Coronary artery (tissue), 2 donors: ENCODE results near the gene CHRNE.
A peak's percentile ranks its signal among the peaks of the same experiment; 100 is the strongest.

Experiments
- DNase-seq: peaks from one replicate; pipeline ENCODE4 v3.0.0-alpha.2; 2017; ENCODE audit warnings: low spot score
- H3K27ac ChIP-seq, 2 donors: fragments of 200-600 bp; sonication (generic); one replicate each; pipeline ENCODE4 v1.5.1; 2016 to 2019
- H3K4me3 ChIP-seq: fragments of 200-600 bp; sonication (generic); 2 replicates; pipeline ENCODE4 v1.5.1; 2016; ENCODE audit warnings: mild to moderate bottlenecking, moderate library complexity
- CTCF ChIP-seq: fragments of 200-600 bp; sonication (generic); IDR thresholded peaks from one replicate; pipeline ENCODE4 v1.5.1; 2019; ENCODE audit warnings: antibody characterized with exemption

CHRNE gene

GRCh38 chr17:4903051-4903818 is at the start of gene CHRNE:
TSS of gene CHRNE (minus strand) at chr17:4903098. CDS start at chr17:4903063, 35 bp downstream.
- TF ChIP-seq CTCF, result peak; percentile 83
- Histone ChIP-seq H3K4me3 (no peak within 1 kb of the TSS), H3K27ac (peak within 1 kb of the TSS in 1 of 2 donors; percentile 42)
- DNase-seq, result no peak

- Histone ChIP-seq H3K4me3 (no peak overlapping the region), H3K27ac (no peak overlapping the region)
- no peak for DNase-seq
- TF ChIP-seq CTCF, result no peak
Observed at GRCh38 chr17:4951486-4951885, 48.6 kb upstream of the CHRNE start.

- no peak for DNase-seq
- TF ChIP-seq CTCF, result no peak
- Histone ChIP-seq H3K27ac (peak within 1 kb of the TSS; percentile 97 to 99), H3K4me3 (peak within 1 kb of the TSS; percentile 99)
Observed at GRCh38 chr17:4950746-4951204, 47.9 kb upstream of the CHRNE start, which contains the start of gene ENO3. TSS of gene ENO3 (plus strand) at chr17:4951119. CDS start at chr17:4951830, 711 bp downstream.

- peak; percentile 85 for DNase-seq
- Histone ChIP-seq H3K27ac (peak overlapping the region; percentile 97 to 99), H3K4me3 (peak overlapping the region; percentile 99)
- no peak for TF ChIP-seq CTCF
Observed at GRCh38 chr17:4950075-4950745, 47.3 kb upstream of the CHRNE start.

- DNase-seq, result peak; percentile 87
- H3K27ac ChIP-seq, result peak overlapping the region; percentile 97 to 99
- H3K4me3 ChIP-seq, result peak overlapping the region; percentile 99
- TF ChIP-seq CTCF, result no peak
Observed at GRCh38 chr17:4949321-4950074, 46.6 kb upstream of the CHRNE start.

- peak overlapping the region; percentile 99 for H3K4me3 ChIP-seq
- no peak for TF ChIP-seq CTCF
- H3K27ac ChIP-seq, result peak overlapping the region; percentile 97 to 99
- peak; percentile 89 for DNase-seq
Observed at GRCh38 chr17:4948931-4949320, 46.0 kb upstream of the CHRNE start.
